ENCODE results near the gene TKFC.

The TKFC gene

GRCh38 chr11:61332797-61333549 is at the start of gene TKFC, which contains the start of gene DDB1:
TKFC (plus strand) TSS chr11:61333228; CDS start chr11:61334729, 1,501 bp downstream.
DDB1 (minus strand) TSS chr11:61333105; CDS start chr11:61332968, 137 bp downstream.
- DNase-seq = peak; percentile 85

DNA sequence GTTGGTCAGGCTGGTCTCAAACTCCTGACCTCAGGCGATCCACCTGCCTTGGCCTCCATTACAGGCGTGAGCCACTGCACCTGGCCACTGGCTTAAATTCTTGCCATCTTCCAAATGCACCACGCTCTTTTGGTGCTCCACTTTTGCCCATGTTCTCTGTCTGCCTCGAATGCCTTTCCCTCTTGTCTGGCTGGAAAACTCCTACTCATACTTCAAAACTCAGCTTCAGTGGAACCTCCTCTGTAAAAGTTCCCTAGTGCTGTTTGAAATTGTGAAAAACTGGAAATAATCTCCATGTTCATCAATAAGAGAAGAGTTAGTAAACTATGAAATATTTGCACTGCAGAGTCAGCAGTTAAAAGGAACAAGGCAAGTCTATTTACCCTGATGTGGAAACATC is 49.4 kb upstream of the TKFC start:
- no peak for DNase-seq

- no peak for DNase-seq
Observed at GRCh38 chr11:61287338-61287977, 45.6 kb upstream of the TKFC start.

DNA sequence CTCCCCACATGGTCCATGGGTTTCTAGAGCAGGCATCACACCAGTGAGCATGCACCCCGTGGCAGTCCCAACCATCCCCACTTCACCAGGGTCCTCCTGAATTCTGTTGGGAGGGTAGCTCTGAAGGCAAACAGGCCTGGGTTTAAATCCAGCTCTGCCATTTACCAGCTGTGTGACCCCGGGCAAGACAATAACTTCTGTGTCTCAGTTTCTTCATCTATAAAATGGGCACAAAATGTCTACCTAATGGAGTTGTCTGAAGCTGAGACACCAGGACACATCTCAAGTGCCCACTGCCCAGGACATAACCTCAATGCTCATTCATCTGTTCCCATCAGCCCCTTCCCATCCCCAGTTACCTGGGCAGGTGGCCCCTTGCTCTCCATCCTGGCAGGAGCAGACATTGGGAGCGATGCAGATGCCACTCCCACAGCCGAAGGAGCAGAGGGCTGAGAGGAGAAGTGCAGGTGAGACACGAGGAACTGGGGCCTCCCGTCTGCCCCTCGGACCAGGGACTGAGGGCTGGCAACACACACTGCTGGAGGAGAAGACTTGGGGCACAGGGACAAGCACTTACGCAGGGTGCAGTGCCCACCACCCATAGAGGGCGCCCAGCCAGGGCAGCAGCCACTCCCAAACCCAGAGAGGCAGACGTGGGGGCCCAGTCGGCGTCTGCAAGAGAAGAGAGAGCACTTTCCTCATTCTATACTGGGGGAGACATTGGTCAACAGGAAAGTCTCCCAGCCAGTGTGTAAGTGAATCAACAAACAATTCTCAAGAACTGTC is 41.9 kb upstream of the TKFC start:
- DNase-seq = no peak

- no peak for DNase-seq
Observed at GRCh38 chr11:61292356-61292755, 40.7 kb upstream of the TKFC start.

DNA sequence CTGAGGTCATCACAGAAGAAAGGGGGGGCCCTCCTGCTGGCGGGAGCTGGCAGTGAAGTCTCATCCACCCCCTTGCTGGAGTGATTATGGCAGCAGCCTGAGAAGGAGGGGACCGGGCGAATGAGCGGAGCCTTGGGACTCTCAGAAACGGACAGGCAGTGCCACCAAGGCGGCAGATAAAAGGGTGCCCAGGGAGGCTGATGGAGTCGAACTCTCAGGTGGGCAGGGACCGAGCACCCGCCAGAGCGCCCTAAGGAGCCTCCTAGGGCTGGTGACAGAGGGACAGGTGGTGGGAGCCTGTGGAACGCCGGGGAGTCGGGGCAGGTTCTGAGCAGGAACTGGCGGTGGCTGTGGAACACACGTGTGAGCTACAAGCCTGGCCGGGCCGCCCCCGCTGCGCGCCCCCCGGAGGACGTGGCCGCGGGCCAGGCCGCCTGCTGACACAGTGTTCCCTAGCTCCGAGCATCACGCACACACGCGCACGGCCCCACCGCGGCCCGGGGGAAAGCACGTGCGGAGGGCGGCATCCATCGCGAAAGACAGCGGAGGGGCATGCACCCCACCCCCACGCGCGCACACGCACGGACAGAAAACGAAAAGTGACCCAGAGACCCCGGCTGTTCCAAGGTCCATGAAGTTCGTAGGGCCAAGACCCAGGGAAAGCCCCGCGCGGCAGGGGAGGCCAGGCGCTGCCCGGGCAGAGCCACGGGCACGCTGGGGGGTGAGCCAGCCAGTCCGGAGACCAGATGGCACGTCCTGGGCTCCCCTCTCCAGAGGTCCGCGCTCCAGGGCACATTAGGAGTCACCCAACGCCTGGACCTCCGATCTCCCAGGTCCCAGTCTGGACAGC is 38.9 kb upstream of the TKFC start:
- peak; percentile 17 for DNase-seq

DNA sequence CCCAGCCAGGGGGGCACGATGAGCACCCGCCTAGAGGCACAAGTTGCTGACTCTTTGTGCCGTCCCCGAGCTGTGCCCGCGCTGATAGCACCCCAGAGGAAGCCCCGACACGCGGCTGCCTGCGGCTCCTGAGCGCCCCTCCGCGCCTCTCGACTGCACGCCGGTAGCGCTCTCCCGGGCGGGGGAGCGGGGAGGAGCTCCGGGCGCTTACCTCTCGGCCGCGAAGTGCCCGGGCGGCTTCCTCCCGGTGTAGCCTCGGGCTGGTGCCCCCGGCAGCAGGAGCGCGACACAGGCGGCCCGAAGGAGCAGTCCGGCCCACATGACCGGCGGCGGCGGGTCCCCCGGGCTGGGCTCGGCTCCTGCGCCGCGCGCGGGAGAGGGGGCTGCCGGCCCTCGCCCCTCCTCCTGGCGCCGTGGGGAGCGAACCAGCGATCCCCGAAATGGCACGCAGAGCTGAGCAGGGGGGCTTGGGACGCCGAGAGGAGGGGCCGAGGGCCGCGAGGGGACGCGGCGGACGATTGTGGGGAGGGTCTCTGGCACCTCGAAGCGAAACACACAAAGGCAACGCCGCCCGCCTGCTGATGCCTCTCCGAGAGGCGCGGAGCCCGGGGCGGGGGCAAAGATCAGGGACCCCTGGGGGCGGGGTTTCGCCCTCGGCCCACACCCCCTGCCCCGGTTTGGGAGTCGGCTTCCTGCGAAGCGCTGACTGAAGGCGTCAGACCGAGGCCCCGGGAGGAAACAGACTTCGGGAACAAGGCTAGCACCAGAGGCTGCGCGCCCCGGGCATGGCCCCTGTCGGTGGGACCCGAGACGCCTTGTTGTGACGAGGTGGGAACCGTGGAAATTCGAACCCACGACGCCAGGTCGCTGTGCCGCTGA is 38.1 kb upstream of the TKFC start, which contains the start of gene VWCE:
Gene VWCE (minus strand): TSS at position 600 of the 879 bp plus-strand sequence. CDS start 279 bp downstream, at position 321.
- peak; percentile 34 for DNase-seq

DNA sequence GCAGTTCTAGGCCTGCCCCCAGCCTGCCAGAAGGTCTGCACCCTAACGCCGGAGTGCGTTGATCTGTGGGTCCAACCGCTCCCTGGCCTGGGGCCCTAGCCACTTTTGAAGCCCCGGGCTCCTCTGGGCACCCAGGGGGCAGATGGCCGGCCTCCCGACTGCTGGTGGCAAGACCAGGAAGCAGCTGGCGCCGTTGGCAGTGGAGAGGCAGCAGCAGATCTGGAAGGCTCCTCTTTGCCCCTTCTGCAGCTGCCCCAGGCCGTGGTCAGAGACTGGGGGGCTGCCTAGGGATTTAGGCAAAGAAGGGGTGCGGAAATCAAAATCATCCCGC is 37.5 kb upstream of the TKFC start:
- DNase-seq = no peak

DNA sequence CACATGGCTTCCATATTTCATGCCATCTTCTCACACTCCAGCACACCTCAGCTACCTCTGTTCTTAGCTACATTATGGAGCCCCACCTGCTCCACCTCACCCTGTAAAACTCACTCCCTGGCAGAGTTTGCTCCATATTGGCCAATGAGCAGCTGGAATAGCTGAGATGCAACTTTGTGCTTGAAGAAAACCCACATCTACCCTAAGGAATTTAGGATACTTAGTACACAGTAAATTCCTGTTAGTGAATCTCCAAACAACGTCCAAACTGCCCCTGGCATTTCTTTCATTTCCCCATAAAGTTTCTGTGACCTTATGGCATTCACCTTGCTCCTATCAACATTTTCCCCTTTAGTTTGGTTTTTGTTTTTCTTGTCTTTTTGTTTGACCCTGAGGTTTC is 35.7 kb upstream of the TKFC start:
- no peak for DNase-seq

DNA sequence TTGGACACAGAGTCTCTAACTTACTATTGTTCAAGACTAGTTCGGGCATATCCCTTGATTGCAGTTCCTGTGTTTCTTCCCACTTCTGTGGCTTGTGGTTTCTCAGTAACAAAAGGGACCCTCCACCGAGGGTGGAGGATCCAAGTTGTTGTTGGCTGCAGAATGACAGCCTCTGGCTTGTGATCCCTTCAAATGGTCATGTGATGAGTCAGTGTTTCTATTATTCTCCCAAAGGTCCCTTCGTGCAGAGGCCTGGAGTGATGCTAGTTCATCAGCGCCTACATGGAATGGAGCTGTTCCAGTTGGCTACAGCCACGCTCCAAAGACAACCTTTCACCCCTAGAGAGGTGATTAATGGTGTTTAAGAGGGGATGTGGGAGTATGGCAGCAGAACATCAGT is 35.3 kb upstream of the TKFC start:
- DNase-seq = no peak

DNA sequence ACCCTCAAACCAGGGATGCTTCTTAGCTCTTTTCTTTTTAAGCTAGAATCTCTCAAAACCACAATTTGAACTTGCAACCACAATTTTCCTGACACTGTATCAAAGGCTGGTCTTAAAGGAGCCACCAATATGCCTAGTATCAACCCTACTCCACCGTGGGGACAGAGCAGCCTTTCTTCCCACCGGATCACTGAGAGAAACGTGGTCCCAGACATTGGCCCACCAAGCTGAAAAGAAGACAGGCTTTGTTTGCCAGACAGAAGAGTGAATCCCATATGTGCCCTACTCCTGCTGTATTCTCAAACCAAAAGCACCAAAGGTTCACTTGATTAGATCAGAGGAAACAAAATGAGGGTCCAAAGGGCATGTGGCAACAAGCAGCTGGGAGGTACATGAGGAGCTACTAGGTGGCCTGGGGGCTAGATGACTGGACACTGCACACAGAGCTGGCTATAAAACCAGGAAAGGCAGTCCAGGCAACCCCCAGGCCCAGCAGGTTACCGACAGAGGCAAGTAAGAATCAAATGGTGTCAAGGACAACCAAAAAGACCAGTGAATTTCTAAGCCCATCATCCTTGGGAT is 34.3 kb upstream of the TKFC start:
- DNase-seq = no peak

GRCh38 chr11:61302550-61302949 is 30.5 kb upstream of the TKFC start:
- no peak for DNase-seq

GRCh38 chr11:61303725-61304124 is 29.3 kb upstream of the TKFC start:
- no peak for DNase-seq

DNA sequence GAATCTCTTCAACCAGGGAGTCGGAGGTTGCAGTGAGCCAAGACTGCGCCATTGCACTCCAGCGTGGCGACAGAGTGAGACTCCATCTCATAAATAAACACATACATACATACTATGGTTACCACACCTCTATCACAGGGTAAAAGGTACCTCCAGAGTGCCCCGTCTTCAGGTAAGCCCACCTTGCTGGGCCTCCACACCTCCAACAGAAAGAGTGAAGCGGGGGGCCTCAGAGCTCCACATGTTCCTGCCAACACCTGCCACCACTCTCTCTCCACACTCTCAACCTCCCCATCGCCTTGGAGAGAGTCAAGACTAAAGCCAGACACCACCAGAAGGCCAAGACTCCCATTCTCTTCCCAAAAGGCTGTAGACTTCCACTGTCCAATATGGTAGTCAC is 27.6 kb upstream of the TKFC start:
- no peak for DNase-seq

DNA sequence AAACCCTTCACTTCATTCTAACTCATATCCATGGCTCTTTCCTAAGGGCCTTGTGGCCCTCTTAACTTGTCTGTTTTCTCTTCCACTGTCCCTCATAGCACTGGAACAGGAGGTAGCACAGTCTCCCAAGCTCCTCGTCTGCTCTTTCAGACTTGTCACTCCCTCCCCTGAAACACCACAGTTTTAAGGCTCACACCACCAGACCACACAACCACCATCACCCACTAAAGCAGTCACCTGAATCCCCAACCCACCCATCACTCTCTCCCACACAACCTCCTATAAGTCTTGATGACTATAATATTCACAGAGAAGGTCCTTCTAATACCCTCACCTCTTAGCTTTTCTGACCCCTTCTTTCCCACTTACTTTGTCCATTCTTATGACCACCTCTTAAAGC is 26.8 kb upstream of the TKFC start:
- no peak for DNase-seq

DNA sequence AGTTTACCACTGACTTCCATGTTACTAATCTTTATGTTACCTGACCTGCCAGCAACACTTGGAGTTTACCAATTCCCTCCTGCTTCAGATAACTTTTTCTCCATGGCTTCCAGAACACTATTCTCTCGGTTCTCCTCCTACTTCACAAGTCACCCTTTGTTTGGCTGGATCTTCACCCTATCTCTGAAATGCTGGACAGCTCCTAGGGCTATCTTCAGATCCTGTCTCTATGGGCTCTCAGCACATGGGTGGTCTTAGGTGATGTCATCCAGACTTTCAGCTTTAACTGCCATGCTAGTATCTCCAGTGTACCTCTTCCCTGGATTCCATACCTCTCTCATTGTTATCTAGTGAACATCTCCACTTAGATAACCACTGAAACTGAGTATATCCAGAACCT is 25.7 kb upstream of the TKFC start:
- DNase-seq = no peak

DNA sequence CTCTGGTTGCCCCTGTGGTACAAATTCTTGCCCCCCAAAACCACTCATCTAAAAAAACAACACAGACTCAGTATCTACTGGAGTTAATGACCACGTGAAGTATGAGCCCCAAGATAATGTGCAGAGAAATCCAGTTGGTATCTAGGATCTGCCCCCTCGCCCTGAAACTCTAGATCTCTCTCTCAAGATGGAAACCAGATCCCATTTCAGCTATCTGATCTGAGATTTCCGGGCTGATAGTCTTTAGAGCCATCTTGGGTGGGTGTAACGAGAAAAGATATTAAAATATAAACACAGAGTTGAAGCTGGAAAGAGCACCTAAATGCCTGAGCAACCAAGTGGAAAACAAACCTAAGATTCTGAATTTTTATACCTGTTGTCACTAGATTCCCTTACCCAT is 23.9 kb upstream of the TKFC start:
- DNase-seq = no peak

DNA sequence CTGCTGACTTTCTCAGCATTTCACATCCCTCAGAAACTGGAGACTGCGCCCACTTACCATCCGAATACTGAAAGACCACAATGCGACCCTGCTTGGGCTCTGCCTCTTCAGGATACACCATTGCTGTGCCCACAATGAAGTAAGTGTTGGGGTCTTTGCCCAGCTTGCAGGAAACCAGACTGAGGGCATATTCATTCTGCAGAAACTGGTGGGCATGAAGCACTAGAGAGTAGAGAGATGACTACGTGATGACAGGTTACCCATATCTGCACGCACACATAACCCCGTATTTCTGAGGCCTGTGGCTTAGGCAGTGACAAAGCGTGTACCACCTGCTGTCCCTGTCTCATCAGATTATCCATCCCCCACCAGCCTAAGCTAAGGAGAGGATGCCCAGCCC is 23.3 kb upstream of the TKFC start:
- no peak for DNase-seq

- DNase-seq = no peak
Observed at GRCh38 chr11:61310749-61311148, 22.3 kb upstream of the TKFC start.

- DNase-seq = no peak
Observed at GRCh38 chr11:61315260-61315659, 17.8 kb upstream of the TKFC start.

- DNase-seq = no peak
Observed at GRCh38 chr11:61325649-61326414, 7.2 kb upstream of the TKFC start.
